ENCODE results near the gene VPS51. TPM values are rescaled to one million over a fixed set of nuclear protein-coding genes. Genes with fewer than 3 reads are reported as not detected.
A peak's percentile ranks its signal among the peaks of the same experiment; 100 is the strongest.

The VPS51 gene
- total and polyA plus RNA-seq, 2 of the 13 experiments (the other 11 are each of a cell fraction or from before 2014, with no cell fraction given), result 76.3 to 90.6 TPM

DNA sequence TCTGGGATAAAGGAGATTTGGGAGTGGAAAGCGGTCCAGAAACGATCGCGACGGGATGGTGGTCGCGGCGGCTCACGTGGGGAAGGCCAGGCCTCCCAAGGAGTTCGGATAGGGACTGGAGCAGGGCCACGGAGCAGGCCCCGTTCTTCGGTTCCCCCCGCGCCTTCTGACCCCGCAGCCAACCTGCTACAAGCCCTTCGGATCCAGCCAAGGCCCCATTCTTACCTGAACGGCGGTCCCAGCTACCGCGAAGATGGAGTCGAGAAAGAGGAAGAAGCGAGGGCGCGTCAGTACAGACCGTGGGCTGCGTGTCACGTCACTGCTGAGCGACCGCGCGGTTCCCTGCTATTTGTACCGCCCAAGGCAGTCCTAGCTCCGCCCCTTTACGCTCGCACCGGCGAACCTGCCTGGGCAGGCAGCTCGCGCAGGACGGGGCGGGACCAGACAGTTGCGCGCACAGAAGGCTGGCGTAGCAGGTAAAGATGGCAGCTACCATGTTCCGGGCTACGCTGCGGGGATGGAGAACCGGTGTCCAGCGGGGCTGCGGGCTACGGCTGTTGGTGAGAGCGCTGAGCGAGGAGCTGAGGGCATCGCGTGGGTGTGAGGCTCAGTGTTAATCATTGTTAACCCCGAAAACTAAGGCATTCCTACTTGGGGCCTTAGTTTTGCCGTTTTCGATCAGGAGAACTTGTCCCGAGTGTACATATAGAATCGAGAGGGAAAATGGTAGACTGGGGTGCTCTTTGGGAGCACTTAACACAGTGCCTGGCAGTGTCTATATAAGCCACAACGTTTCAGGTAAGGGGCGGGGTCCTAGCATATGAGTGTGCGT, 26.1 kb downstream of the VPS51 start, which contains the start of the genes FAU and MRPL49 (continued):
- TF ChIP-seq, protein P1, sequence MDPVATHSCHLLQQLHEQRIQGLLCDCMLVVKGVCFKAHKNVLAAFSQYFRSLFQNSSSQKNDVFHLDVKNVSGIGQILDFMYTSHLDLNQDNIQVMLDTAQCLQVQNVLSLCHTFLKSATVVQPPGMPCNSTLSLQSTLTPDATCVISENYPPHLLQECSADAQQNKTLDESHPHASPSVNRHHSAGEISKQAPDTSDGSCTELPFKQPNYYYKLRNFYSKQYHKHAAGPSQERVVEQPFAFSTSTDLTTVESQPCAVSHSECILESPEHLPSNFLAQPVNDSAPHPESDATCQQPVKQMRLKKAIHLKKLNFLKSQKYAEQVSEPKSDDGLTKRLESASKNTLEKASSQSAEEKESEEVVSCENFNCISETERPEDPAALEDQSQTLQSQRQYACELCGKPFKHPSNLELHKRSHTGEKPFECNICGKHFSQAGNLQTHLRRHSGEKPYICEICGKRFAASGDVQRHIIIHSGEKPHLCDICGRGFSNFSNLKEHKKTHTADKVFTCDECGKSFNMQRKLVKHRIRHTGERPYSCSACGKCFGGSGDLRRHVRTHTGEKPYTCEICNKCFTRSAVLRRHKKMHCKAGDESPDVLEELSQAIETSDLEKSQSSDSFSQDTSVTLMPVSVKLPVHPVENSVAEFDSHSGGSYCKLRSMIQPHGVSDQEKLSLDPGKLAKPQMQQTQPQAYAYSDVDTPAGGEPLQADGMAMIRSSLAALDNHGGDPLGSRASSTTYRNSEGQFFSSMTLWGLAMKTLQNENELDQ (CRISPR knock-in tag; IDR thresholded peaks at IDR 0.05; ENCODE audit: borderline replicate concordance), result no peak
- no peak for TF ChIP-seq DBP (CRISPR knock-in tag; IDR thresholded peaks at IDR 0.05; ENCODE audit: not compliant biosample characterization)
- TF ChIP-seq POLR2A (IDR thresholded peaks at IDR 0.05; ENCODE audit: insufficient read depth in 1 of 2, low read depth in 2 of 2, low read length in 2 of 2), result peak in 1 of 2 experiments; percentile 92; a peak in 2 of 4 replicates
- TF ChIP-seq SRSF4 (IDR thresholded peaks at IDR 0.05; ENCODE audit: low read depth, low read length, poor library complexity, severe bottlenecking), result no peak
- no peak for TF ChIP-seq IRF1 (CRISPR knock-in tag; IDR thresholded peaks at IDR 0.05; ENCODE audit: low read depth)
- TF ChIP-seq CEBPG (CRISPR knock-in tag; IDR thresholded peaks at IDR 0.05), result peak; percentile 58; the same call in 1 of the 2 replicates
- TF ChIP-seq, protein P2, sequence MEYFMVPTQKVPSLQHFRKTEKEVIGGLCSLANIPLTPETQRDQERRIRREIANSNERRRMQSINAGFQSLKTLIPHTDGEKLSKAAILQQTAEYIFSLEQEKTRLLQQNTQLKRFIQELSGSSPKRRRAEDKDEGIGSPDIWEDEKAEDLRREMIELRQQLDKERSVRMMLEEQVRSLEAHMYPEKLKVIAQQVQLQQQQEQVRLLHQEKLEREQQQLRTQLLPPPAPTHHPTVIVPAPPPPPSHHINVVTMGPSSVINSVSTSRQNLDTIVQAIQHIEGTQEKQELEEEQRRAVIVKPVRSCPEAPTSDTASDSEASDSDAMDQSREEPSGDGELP (IDR thresholded peaks at IDR 0.05; ENCODE audit: borderline replicate concordance, low read depth), result peak; percentile 56; the same call in 1 of the 2 replicates
- no peak for TF ChIP-seq ZBTB21 (CRISPR knock-in tag; IDR thresholded peaks at IDR 0.05)
- peak; percentile 48; the same call in 1 of the 2 replicates for TF ChIP-seq E2F2 (CRISPR knock-in tag; IDR thresholded peaks at IDR 0.05; ENCODE audit: borderline replicate concordance)
- TF ChIP-seq ZNF280B (CRISPR knock-in tag; IDR thresholded peaks at IDR 0.05; ENCODE audit: borderline replicate concordance), result peak; percentile 59; the same call in 1 of the 2 replicates
- no peak for TF ChIP-seq ZNF660 (CRISPR knock-in tag; IDR thresholded peaks at IDR 0.05; ENCODE audit: borderline replicate concordance, low read depth)
- TF ChIP-seq FOXK2 (IDR thresholded peaks at IDR 0.05), result peak; percentile 65; the same call in 1 of the 2 replicates
- TF ChIP-seq, protein P3, sequence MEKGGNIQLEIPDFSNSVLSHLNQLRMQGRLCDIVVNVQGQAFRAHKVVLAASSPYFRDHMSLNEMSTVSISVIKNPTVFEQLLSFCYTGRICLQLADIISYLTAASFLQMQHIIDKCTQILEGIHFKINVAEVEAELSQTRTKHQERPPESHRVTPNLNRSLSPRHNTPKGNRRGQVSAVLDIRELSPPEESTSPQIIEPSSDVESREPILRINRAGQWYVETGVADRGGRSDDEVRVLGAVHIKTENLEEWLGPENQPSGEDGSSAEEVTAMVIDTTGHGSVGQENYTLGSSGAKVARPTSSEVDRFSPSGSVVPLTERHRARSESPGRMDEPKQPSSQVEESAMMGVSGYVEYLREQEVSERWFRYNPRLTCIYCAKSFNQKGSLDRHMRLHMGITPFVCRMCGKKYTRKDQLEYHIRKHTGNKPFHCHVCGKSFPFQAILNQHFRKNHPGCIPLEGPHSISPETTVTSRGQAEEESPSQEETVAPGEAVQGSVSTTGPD (CRISPR knock-in tag; IDR thresholded peaks at IDR 0.05), result no peak
- TF ChIP-seq CREB1 (IDR thresholded peaks at IDR 0.05), result peak; percentile 98
- peak; percentile 98 for TF ChIP-seq CREB1 (CRISPR knock-in tag; IDR thresholded peaks at IDR 0.05)
- peak; percentile 82; the same call in 1 of the 2 replicates for TF ChIP-seq ZNF589 (CRISPR knock-in tag; conservative IDR thresholded peaks at IDR 0.05)
